Muscle of back (tissue), 11 donors: Measurements from ENCODE around the gene RNGTT. TPM values are rescaled to one million over a fixed set of nuclear protein-coding genes. Genes with fewer than 3 reads are reported as not detected.

ENCODE experiments used
- DNase-seq, 3 donors: peaks; one replicate each; pipeline versions ENCODE4 v3.0.0 to v3.0.0-alpha.2; 2013
- polyA plus RNA-seq, 10 donors: library from polyadenylated mRNA; unstranded; fragments of 120-200 nt; gene quantifications; one replicate each; pipeline ENCODE4 v1.2.1, GENCODE V29; 2013; ENCODE audit not compliant: insufficient read length in 10 of 10

Gene RNGTT
- polyA plus RNA-seq, 10 donors, result 8.8 to 13.6 (median 10.6) TPM

DNA sequence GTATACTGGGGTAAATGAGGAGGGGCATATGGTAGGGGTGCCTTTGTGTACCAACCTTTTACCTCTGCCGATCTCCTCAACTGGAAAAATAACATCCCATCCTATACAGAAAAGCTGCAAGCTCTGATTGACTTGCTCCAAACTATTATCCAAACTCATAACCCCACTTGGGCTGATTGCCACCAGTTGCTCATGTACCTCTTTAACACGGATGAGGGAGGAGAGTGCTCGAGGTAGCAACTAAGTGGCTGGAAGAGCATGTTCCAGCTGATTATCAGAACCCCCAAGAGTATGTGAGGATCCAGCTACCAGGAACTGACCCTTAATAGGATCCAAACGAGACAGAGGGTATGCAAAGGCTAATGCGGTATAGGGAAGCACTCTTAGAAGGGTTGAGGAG, 299.6 kb downstream of the RNGTT start:
- no peak for DNase-seq

DNA sequence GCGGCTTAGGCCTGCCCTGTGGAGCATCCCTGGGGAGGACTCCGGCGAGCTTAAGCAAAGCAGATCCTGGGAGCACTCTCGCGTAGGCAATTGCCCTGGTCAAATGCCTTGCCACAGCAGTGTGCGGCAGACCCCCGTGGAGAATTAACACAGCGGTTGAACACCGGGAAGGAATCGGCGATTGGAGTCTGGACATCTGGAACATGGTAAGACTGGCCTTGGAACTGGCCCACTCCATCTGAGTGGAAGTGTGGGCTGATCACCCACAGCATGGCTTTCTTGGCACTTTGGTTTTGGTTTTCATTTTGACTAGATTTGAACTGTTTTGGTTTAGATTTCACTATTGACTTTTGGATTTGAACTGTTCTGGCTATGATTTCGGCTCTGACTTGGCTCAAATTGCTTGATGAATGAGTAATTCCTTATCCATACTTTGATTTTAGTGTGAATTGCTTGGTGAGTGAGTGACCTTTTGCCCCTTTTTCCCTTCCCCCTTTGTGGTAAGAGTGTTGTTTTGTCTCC, 300.7 kb downstream of the RNGTT start:
- DNase-seq, result no peak

DNA sequence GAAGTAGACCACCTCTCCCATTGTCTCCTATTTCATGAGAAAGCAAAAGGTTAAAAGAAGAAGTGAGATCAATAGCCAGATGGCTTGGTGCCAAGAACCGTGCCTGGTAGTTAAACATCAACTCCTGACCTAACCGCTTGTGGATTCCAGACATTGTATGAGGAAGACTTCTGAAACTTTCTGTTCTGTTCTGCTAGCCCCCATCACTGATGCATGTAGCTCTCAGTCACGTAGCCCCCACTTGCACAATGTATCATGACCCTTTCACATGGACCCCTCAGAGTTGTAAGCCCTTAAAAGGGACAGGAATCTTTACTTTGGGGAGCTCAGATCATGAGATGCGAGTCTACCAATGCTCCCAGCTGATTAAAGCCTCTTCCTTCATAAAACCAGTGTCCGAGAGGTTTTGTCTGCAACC, 301.2 kb downstream of the RNGTT start:
- DNase-seq, result no peak

DNA sequence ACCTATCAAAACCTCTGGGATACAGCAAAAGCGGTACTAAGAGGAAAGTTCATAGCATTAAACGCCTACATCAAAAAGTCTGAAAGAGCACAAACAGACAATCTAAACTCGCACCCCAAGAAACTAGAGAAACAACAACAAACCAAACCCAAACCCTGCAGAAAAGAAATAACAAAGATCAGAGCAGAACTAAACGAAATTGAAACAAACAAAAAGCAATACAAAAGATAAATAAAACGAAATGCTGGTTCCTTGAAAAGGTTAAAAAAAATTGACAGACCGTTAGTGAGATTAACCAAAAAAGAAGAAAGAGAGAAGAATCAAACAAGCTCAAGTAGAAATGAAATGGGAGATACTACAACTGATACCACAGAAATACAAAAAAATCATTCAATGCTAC, 302.3 kb downstream of the RNGTT start:
- DNase-seq, result no peak

DNA sequence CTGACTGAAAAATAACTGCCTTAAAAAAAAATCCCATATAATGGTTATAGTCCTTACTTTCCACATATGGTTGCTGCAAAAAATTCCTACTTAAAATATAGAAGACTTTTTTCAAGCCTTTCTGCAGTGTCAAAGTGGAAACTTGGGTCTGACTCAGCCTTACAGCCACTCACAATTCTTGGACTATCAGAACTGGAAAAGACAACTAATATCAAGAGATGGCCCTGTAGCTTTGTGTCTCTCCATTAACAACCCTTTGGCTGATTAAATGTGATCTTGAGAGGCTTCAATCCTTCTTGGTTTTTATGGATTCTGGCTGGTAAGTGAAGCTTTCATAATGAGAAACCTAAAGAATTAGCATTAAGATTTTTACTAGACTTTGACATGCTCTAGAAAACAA, 307.8 kb downstream of the RNGTT start:
- peak in 1 of 3 donors; percentile 4 for DNase-seq

DNA sequence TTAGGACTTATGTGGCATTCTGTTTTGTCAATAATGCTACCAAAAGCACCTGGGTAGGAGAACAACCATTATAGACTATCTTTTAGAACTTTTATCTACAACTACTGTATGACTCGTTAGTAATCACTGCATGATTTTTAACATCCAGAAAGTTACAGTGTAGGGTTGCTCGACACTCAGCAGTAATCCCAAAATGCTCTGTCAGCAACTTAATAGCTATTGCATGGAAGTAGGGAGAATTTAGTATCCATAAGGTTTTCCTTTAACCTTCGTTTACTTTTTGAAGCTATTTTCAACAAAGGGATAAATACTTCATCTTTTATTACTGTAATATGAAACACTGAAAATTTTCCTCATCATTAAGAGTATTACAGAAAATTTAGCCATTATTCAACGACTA, 309.5 kb downstream of the RNGTT start:
- DNase-seq, result no peak

DNA sequence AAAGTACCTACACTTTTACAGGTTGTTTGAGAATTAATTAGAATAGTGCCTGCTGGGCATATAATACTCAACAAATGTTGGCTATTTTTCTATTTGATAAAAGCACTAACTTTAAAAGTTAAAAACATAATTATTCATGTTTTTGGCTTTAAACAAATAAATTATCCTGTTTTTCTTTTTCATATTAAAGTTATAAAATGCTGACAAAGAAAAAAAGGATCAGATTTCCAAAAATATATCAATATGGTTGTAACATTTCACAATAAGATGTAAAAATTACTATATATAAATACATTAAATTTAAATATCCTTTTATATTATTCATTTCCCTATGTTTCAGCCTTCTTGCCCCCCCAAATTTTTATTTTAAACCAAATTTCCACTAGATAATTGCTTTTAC, 312.0 kb downstream of the RNGTT start:
- DNase-seq, result no peak

DNA sequence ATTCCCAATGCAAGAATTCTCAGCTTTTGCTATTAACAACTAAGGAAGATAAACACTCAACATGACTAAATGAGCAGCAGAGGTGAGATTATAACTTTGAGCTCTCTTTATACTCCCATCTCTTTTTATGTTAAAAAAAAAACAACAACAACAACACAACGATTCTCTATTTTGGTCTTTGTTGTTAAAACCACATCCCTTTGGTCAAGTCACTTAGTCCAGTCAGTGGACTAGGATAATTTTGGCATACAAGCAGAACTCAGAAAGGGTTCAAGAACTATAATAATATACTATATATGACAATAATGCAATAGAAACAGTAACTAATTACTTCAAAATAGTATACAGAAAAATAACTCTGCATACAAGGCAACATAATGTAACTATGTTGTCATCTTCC, 312.4 kb downstream of the RNGTT start:
- DNase-seq, result no peak

DNA sequence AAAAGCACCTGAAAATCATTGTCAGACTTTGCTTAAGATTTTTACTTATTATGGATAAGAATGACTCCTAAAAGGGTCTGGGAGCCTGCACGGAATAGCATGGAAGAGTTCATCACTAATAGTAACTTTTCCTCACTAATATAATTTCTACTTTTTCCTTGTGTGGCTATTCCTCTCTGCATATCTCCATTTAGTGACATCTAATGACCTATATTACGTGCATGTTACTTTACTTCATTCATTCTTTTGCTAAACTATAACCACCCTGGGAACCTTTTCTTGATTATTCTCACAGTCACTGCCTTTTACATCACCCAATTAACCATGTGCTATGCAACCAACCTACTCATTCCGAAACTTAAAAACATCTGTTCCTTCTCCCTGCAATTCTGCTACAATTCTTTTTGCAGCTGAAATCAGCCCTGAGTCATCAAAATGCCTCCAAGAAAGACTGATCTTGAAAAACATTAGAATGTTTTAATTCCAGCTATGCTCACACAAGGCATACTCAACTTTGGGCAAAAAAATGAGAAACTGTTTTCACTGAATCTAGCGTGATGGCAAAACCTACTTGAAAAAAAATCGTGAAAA, 313.3 kb downstream of the RNGTT start:
- peak in 2 of 3 donors; percentile 11 to 39 for DNase-seq

DNA sequence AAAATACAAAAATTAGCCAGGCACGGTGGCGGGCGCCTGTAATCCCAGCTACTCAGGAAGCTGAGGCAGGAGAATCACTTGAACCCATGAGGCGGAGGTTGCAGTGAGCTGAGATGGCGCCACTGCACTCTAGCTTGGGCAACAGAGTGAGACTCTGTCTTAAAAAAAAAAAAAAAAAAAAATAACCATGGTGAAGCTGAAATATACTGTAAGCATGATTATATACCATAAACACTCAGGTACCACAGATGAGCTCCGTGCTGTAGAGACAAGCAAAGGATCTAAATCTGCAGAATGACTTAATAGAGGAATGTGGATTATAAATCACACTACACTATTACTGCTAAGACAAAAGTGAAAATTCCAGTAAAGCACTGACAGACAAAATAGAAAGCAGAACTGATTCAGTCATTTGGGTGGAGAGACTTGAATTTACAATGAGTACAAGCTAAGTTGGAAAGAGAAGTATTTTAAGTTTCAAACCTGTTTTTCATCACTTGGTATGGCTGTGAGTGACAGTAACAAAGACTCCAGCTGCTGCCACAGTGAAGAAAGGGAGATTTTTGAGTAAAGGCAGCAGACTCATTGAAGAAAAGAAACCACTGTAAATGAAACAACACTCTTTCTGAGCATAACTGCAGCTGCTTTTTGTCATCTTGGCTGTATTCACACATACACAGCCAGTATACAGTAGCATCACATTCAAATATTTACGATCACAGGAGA, 322.1 kb downstream of the RNGTT start:
- peak; percentile 11 to 45 (median 24) for DNase-seq

DNA sequence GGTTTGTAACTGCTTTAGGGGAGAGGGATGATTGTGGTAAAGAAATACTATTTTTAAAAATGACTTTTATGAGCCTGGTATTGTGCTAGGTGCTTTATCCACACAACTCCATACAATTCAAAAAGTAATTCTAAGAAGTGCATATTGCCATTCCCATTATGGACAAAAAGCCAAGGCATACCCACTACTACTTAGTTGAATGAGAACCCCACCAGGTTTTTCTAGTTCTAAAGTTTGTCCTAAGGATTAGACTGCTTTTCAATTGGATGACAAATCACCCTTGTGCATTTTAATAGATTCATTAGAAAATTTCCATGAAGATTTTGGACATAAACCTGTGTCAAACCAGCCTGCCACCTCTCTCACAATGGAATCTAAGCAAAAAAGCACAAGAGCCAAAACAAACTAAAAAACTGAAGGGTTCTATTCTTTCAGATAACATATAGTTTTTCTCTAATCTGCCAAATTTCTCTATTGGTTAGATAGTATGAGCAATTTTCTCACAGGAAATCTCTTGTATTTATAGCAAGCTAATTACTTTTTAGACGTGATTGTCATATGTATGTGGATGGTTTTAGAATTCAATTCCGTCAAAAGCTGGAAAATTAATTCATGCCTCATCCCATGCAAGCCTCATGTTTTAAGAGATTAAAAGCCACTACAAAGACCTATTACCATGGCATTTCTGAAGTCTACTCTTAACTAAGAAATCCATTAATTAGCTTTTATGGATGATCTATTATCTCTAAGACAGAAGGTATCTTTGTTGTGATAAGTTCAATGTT, 325.5 kb downstream of the RNGTT start:
- no peak for DNase-seq

DNA sequence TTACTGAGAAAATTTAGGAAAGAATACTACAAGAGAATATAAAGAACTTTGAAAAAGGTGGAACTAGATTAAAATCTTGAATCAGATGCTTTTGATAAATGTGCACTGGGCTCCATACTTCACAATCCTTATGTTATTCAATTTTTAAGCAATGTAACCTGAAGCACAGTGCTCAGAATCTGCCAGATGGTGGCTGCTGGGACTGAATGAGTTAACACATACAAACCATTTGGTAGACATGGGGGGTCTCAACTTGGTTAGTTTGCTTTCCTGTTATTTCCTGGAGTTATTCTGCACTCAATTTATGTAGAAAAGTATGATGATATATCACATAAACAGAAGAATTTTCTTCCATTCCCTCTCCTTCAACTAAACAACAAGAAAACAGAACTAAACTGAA, 326.5 kb downstream of the RNGTT start:
- no peak for DNase-seq

DNA sequence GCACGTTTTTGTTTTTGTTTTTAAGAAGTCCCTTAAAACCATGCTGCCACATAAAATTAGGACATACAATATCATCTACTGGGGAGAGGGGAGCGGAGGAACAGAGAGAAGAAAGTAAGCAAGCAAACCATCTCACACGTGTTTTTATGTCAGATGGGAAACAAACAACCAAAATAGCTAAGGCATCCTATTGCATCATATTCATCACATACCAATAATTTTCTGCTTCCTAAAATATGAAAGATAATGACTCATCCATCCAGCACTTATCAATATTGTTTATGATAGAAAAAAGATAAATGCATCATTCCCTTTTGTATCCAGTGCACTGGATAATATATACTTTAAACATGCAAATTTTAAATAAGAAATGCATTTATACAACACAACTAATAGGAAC, 329.6 kb downstream of the RNGTT start:
- no peak for DNase-seq

DNA sequence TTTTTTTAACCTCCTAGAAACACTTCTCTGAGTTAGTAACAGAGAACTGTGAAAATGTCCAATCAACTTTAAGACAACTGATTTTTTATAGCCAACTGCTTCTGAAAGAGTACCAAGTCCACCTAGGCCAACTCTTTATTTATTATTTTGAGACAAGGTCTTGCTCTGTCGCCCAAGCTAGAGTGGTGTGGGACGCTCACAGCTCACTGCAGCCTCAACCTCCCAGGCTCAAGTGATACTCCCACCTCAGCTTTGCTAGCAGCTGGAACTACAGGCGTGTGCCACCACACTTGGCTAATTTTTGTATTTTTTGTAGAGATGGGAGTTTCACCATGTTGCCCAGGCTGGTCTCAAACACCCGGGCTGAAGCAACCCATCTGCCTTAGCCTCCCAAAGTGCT, 331.6 kb downstream of the RNGTT start:
- DNase-seq, result no peak

DNA sequence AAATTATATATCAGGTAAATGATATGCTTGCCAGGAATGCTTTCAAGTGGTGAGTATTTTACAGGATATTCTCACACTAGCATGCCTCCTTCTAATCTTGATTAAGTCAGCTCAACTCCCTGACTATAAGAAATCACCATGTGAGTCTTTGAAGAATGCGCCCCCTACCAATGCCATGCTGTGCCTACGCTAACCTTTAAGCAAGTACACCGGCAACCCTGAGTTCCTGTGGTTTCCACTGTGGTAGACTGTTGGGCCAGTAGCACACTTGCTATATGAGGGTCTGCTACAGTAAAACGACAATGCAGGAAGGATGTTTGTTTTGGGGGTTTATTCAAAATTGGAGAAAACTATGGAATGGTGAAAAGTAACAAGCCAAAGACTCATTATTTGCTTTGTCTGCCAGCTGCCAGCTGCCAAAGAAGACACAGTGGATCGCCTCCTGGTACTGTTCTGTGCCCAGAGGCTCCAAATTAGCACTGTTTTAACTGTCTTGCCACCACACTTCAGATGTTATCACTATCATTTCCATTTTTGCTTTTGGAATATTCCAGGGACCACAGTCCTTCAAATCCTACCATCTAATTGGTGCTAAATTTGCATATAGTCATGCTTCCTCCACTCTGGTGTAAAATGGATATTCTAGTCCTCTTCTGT, 333.5 kb downstream of the RNGTT start:
- no peak for DNase-seq

DNA sequence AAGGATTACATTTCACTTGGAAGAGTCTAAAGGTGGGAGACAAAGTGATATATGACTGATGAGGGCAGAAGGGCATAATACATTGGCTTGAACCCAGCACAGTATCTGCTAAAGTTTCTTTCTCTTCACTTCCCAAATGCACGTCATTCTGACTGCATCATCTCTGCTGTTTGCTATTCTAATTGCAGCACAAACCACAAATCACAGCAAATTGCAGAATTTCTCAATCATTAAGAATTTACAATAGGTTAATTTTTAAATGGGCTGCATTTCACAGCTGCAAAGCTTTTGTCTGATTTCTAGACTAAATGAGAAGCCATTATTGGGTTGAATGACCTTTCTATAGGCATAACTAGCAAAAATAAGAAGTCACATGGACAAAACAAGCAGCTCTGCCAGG, 337.0 kb downstream of the RNGTT start:
- DNase-seq, result no peak

DNA sequence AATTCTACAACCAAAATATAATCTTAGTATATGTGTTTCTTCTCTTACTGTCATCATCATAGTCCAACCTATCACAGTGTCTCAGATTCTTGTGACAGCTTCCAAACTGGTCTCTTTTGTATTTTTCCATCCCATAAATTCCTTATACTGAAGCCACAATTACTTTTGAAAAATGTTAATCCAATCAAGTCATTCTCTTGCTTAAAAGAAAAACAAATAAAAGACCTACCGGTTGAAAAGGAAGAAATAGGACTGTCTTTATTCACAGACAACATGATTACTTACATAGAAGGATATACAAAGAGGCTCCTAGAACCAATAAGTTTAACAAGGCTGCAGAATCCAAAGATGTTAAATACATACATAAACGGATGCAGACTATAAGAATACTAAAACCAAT, 339.9 kb downstream of the RNGTT start:
- no peak for DNase-seq

DNA sequence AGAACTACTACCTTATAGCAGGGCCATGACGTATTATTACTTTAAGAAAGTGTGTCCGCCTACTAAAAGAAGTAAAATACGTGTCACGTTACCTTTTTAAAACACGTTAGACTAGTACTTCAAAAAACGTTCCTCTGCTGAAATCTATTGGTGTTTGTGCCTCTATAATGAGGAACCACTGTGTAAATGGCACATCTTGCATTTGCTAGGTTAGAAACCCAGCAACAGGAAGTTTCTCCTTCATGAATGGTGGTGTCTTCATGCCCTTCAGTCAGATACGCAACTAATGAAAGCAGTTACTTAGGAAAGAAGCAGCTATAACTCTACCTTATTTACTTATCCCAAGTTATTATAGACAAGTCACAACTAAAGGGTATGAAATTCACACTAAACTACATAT, 343.5 kb downstream of the RNGTT start:
- no peak for DNase-seq

DNA sequence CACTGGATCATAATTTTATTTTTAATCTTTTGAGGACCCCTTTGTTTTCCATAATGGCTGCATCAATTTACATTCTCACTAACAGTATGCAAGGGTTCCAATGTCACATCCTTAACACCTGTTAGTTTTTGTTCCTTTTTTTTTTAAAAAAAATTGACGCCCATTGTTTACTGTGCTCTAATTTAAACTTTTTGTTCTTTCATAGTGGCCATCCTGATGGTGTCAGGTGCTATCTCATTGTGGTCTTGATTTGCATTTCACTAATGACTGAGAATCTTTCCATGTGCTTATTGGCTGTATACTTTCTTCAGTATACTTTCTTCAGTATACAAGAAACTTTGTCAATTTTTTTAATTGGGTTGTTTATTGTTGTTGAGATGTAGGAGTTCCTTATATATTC, 347.0 kb downstream of the RNGTT start:
- no peak for DNase-seq

DNA sequence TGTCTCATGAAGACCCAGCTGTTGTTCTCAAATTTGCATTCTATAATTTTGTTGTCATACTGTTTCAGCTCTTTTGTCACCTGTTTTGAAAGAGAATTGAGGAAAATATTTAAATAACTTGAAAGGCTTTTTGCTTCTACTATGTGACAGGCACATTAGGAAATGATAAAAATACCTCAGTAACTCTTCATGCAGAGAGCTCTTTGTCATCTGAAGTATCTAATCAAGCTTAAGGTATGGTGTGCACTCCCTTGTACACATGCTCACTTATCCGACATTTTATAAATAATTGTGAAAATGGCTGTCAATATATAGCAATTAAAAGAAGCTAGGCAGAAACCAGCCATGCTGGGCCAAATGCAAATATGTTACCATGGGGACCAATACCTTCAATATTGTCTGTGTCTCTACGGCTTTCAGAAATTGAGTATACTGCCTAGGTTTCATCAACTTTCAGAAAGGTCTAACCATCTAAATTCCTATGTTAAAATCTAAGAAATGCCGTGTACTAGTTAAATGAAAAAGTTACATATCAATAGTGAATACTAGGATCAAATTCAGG, 349.0 kb downstream of the RNGTT start:
- DNase-seq, result no peak

DNA sequence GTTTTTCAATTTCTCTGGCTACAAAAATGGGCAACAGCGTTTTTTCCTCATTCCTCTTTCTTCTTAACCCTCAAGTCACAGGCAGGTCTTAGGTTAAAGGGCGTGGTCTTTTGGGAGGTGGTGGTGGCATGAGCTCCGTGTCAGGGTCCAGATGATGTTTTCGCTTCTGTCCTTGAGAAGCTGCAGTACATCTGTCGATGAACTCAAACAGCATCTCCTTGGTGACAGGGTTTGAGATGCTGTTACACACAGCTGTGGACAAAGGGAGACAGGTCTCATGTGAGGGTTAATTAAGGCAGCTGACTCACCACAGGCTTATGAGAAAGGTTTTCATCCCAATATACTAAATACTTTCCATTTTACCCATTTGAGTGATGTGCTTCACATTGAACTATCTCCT, 350.8 kb downstream of the RNGTT start:
- DNase-seq, result no peak

DNA sequence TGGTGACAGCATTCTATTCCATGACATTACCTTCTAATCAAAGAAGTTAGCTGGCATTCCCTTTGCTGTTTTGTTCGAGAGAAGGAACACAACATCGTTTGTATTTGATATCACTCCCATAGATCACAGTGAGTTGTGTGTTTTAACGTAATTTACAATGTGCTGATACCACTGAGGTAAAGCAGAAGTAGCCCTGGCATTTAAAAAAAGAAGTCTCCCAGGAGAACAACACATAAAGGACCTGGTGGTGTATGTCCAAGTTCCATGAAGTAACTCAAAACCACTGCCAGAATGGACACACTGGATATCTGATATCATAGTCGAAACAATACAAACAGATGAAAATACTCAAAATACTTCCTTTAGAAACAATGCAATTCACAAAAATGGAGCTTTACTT, 351.7 kb downstream of the RNGTT start:
- no peak for DNase-seq
